GM10266 (cell line): ENCODE measurements around the gene CUL4A.
"Not testable (repeated sequence)": the region's sequence is repeated elsewhere in the genome, so short reads cannot be mapped to it uniquely, and the experiment has no call there.

Experiments used
- DNase-seq: peaks from one replicate; pipeline ENCODE4 v3.0.0; 2012; ENCODE audit errors: extremely low spot score
- TF ChIP-seq, protein P1 (sequence below): IDR thresholded peaks from 2 replicates; pipeline ENCODE4 v1.5.1; 2012; ENCODE audit warnings: mild to moderate bottlenecking, low read depth; ENCODE audit not compliant: control insufficient read depth, insufficient read depth; ENCODE audit errors: missing control alignments

Gene CUL4A

DNA sequence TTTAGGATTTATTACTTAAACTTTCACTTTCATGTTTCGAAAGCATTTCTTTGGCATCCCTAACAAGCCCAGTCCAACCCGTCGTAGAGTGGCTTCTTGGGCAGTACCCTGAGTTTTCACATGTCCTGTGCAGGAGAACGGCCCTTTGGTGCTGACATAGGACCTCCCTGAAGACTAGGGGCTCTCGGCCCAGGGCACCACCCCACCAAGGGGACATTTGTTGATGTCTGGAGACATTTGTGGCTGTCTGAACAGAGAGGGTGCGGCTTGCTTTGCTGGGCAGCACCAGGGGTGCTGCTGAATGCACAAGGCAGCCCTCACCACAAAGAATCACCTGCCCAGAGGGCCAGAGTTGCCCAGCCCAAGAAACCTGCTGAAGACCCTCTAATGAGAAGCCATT lies 30.6 kb downstream of the CUL4A start:
- DNase-seq = no peak
- TF ChIP-seq, protein P1, sequence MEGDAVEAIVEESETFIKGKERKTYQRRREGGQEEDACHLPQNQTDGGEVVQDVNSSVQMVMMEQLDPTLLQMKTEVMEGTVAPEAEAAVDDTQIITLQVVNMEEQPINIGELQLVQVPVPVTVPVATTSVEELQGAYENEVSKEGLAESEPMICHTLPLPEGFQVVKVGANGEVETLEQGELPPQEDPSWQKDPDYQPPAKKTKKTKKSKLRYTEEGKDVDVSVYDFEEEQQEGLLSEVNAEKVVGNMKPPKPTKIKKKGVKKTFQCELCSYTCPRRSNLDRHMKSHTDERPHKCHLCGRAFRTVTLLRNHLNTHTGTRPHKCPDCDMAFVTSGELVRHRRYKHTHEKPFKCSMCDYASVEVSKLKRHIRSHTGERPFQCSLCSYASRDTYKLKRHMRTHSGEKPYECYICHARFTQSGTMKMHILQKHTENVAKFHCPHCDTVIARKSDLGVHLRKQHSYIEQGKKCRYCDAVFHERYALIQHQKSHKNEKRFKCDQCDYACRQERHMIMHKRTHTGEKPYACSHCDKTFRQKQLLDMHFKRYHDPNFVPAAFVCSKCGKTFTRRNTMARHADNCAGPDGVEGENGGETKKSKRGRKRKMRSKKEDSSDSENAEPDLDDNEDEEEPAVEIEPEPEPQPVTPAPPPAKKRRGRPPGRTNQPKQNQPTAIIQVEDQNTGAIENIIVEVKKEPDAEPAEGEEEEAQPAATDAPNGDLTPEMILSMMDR = no peak

DNA sequence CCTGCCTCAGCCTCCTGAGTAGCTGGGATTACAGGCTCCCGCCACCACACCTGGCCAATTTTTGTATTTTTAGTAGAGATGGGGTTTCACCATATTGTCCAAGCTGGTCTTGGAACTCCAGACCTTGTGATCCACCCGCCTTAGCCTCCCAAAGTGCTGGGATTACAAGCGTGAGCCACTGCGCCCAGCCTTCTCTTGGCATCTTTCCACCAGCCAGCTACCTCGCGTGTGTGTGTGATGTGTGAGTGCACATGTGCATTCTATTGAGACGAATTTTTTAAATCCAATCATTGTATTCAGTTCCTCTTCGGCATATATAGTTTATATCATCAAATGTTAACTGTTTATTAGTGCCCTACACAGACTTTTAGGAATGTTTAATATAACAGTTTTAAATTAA lies 32.2 kb downstream of the CUL4A start:
- DNase-seq = not testable (repeated sequence)

DNA sequence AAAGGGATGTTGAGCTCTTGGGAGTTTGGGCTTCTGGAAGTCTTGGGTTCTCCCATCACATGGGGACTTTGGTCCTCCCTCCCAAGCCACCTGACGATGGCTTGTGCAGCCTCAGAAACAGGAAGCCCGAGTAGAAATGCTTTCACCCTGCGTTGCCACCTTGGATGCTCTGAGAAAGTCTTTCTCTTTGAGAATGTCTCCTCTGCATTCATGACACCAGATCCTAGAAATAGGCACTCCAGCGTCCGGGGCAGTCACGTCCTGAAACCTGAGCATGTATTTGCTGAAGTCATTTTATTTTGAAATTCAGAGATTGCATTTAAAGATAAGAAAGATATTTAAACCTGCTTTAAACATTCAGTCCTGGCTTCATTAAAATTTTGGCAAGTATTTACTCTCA lies 34.4 kb downstream of the CUL4A start:
- TF ChIP-seq, protein P1 = no peak
- no peak for DNase-seq

DNA sequence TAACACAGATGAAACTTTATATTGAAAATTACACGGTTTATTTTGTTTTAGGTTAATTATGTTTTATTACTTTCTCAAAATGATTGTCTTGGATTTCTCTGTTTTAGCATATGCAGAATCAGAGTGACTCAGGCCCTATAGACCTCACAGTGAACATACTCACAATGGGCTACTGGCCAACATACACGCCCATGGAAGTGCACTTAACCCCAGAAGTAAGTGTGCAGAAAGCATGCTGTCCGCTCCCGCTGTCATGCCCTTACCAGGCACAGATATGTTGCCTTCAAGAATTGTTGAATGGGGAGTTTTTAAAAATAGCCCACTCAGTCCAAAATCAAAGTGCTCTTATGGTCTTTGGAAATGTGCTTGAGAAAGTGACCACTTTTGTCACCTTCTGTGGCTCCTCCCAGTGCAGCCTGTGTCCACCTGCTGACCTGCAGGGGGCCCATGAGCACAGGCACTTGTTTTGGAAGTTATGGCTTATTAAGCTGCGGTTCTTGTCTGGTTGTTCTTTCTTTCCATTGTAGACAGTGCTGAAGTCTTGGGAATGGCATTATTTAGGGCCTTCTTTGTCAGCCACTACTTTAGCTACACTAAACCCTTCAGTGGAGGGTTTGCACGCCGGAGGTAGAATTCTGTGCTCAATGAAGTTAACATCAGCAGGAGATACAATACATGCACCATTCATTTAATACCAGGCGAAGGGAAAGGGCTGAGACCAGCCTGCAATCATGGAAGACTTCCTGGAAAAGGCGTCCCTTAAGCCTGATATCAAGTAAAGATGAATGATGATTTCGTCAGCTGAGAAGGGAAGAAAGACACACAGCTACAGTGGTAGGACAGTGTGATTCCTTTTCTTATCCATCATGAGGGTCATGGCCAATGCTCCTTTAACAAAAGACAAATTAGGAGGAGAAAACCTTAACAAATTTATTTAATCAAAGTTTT lies 36.7 kb downstream of the CUL4A start:
- DNase-seq = no peak
- TF ChIP-seq, protein P1 = peak; percentile 32

DNA sequence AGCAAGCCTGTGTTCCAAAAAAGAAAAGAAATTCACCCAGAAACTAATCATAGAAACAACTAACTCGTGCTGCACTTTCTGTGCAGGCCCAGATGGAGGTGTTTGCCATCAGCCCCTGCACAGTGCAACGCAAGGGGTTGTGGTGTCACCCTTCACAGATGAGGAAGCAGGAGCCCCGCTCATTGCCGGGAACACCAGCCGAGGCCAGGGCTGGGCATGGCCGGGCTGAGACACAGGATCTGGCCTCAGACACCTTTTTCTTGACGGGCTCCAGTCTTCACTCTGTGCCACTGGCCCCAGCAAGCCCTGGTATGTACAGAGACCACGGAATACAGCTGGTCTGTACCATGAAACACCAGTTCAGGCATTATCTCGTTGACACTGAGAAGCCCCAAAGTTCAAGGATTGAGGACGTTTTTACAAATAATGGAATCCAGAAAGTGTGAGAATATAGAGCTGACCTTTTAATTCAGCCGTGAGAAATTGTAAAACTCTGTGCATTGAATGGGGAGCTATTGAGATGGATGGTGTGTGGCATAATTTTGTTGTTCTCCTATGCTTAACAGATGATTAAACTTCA lies 43.2 kb downstream of the CUL4A start:
- TF ChIP-seq, protein P1 = no peak
- no peak for DNase-seq

DNA sequence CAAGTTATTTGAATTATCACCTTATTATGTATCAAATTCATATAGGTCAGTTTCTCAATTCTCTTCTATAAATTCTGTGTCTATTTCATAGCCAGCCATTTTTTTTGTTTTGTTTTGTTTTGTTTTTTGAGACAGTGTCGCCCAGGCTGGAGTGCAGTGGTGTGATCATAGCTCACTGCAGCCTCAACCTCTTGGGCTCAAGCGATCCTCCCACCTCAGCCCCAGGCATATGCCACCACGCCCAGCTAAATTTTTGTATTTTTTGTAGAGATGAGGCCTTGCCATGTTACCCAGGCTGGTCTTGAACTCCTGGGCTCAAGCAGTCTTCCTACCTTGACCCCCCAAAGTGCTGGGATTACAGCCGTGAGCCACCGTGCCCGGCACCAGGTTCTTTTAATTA lies 48.5 kb downstream of the CUL4A start:
- DNase-seq = not testable (repeated sequence)

DNA sequence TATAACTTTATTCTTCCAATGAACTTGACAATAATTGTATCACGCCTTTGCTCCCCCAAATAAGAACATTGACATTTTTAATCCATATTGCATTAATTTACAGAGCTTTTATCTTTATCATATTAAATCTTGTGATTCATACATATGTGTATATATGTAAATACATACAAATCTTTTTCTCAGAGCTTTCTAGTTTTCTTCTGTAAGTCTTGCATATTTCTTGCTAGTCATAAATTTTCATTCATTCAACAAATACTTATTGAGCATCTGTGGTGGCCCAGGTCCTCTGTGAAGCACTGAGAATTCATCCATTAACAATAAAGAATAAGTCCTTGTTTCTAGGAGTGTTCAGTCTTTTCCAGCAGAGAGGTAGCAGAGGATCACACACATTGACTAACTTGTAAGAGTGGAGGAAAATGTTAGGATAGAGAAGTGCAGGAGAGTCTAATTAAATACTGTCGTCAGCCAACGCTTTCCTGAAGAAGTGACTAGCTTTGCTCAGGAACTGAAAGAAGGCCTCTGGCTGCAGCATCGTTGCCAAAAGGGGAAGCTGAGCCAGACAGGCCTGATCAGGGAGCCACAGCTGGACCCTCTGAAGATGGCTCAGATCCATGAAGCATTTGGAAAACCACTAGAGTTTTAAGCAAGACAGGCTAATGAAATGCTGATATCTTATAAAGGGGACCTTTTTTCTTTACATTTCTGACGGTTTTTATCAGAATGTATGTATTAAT lies 49.1 kb downstream of the CUL4A start:
- TF ChIP-seq, protein P1 = no peak
- no peak for DNase-seq

DNA sequence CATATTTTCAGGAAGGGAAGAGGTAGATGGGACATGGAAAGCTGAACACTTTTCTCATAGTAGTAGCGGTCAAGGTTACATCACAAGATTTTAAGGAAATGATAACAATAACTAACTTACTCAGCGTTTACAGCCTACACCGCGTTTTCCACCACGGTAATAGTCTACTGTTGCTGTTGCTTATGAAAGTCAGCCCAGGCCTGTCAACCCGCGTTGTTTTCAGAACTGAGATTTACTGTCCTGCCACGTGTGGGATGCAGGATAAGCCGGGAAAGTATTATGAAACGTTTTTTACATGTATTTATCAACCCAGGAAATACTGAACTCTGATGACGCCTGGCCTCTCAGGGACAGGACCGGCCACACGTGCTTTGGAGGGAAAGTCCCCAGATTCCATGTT lies 51.6 kb downstream of the CUL4A start:
- DNase-seq = no peak
- TF ChIP-seq, protein P1 = no peak

DNA sequence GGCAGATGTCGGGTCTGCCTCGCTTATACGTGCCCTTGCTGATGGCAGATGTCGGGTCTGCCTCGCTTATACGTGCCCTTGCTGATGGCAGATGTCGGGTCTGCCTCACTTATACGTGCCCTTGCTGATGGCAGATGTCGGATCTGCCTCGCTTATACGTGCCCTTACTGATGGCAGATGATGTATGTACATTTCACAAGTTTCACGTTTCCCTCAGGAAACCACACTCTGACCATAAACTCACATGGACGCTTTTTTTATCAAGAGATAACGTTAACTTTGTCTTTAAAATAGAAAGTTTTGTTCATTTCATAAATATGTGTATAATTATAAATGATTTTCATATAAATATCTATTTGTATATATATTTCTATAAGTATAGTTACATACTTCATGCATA lies 53.6 kb downstream of the CUL4A start:
- DNase-seq = not testable (repeated sequence)
